Ishikawa (cell line): ENCODE results near the gene SNRPD1.

ENCODE experiments used
- CEBPB ChIP-seq: IDR thresholded peaks from 2 replicates; pipeline ENCODE4 v1.6.1; 2012
- CREB1 ChIP-seq: IDR thresholded peaks from 2 replicates; pipeline ENCODE4 v1.6.1; 2012; ENCODE audit warnings: low read depth
- EGR1 ChIP-seq: IDR thresholded peaks from 2 replicates; pipeline ENCODE4 v1.6.1; 2012
- EP300 ChIP-seq: IDR thresholded peaks from 2 replicates; pipeline ENCODE4 v1.6.1; 2012; ENCODE audit warnings: borderline replicate concordance
- FOXM1 ChIP-seq: IDR thresholded peaks from 2 replicates; pipeline ENCODE4 v1.6.1; 2012; ENCODE audit warnings: low read depth, borderline replicate concordance
- NFIC ChIP-seq: IDR thresholded peaks from 2 replicates; pipeline ENCODE4 v1.6.1; 2012
- RAD21 ChIP-seq: IDR thresholded peaks from 2 replicates; pipeline ENCODE4 v1.6.1; 2012; ENCODE audit warnings: low read depth
- TAF1 ChIP-seq: IDR thresholded peaks from 2 replicates; pipeline ENCODE4 v1.6.1; 2012; ENCODE audit warnings: low read depth, mild to moderate bottlenecking
- TCF12 ChIP-seq: IDR thresholded peaks from 2 replicates; pipeline ENCODE4 v1.6.1; 2012; ENCODE audit warnings: low read depth
- TEAD4 ChIP-seq: IDR thresholded peaks from 2 replicates; pipeline ENCODE4 v1.6.1; 2012
- YY1 ChIP-seq: IDR thresholded peaks from 2 replicates; pipeline ENCODE4 v1.6.1; 2012; ENCODE audit warnings: low read depth
- ZBTB7A ChIP-seq: IDR thresholded peaks from 2 replicates; pipeline ENCODE4 v1.6.1; 2012; ENCODE audit warnings: low read depth
- TF ChIP-seq, protein P1 (sequence below): IDR thresholded peaks from 2 replicates; pipeline ENCODE4 v1.6.1; 2012; ENCODE audit warnings: low read depth, mild to moderate bottlenecking
- TF ChIP-seq, protein P2 (sequence below): IDR thresholded peaks from 2 replicates; pipeline ENCODE4 v1.6.1; 2012
- TF ChIP-seq, protein P3 (sequence below): IDR thresholded peaks from 2 replicates; pipeline ENCODE4 v1.6.1; 2012

Gene SNRPD1

GRCh38 chr18:21593540-21594257, 18.4 kb upstream of the SNRPD1 start:
- no peak for TF ChIP-seq TEAD4
- TF ChIP-seq, protein P1, sequence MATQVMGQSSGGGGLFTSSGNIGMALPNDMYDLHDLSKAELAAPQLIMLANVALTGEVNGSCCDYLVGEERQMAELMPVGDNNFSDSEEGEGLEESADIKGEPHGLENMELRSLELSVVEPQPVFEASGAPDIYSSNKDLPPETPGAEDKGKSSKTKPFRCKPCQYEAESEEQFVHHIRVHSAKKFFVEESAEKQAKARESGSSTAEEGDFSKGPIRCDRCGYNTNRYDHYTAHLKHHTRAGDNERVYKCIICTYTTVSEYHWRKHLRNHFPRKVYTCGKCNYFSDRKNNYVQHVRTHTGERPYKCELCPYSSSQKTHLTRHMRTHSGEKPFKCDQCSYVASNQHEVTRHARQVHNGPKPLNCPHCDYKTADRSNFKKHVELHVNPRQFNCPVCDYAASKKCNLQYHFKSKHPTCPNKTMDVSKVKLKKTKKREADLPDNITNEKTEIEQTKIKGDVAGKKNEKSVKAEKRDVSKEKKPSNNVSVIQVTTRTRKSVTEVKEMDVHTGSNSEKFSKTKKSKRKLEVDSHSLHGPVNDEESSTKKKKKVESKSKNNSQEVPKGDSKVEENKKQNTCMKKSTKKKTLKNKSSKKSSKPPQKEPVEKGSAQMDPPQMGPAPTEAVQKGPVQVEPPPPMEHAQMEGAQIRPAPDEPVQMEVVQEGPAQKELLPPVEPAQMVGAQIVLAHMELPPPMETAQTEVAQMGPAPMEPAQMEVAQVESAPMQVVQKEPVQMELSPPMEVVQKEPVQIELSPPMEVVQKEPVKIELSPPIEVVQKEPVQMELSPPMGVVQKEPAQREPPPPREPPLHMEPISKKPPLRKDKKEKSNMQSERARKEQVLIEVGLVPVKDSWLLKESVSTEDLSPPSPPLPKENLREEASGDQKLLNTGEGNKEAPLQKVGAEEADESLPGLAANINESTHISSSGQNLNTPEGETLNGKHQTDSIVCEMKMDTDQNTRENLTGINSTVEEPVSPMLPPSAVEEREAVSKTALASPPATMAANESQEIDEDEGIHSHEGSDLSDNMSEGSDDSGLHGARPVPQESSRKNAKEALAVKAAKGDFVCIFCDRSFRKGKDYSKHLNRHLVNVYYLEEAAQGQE, result no peak

GRCh38 chr18:21597620-21598019, 14.5 kb upstream of the SNRPD1 start:
- TF ChIP-seq CEBPB (no peak), EGR1 (no peak), EP300 (no peak), NFIC (no peak), TAF1 (no peak), TCF12 (no peak), RAD21 (no peak), FOXM1 (no peak), CREB1 (no peak), ZBTB7A (no peak), YY1 (no peak), TEAD4 (no peak)
- TF ChIP-seq, protein P2, sequence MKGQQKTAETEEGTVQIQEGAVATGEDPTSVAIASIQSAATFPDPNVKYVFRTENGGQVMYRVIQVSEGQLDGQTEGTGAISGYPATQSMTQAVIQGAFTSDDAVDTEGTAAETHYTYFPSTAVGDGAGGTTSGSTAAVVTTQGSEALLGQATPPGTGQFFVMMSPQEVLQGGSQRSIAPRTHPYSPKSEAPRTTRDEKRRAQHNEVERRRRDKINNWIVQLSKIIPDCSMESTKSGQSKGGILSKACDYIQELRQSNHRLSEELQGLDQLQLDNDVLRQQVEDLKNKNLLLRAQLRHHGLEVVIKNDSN, result no peak
- TF ChIP-seq, protein P1, result no peak
- TF ChIP-seq, protein P3, sequence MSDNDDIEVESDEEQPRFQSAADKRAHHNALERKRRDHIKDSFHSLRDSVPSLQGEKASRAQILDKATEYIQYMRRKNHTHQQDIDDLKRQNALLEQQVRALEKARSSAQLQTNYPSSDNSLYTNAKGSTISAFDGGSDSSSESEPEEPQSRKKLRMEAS, result no peak

GRCh38 chr18:21598726-21599584, 13.2 kb upstream of the SNRPD1 start:
- TF ChIP-seq, protein P2, result no peak
- no peak for TF ChIP-seq CREB1
- TF ChIP-seq, protein P1, result no peak
- TF ChIP-seq TCF12, result no peak
- no peak for TF ChIP-seq TEAD4

DNA sequence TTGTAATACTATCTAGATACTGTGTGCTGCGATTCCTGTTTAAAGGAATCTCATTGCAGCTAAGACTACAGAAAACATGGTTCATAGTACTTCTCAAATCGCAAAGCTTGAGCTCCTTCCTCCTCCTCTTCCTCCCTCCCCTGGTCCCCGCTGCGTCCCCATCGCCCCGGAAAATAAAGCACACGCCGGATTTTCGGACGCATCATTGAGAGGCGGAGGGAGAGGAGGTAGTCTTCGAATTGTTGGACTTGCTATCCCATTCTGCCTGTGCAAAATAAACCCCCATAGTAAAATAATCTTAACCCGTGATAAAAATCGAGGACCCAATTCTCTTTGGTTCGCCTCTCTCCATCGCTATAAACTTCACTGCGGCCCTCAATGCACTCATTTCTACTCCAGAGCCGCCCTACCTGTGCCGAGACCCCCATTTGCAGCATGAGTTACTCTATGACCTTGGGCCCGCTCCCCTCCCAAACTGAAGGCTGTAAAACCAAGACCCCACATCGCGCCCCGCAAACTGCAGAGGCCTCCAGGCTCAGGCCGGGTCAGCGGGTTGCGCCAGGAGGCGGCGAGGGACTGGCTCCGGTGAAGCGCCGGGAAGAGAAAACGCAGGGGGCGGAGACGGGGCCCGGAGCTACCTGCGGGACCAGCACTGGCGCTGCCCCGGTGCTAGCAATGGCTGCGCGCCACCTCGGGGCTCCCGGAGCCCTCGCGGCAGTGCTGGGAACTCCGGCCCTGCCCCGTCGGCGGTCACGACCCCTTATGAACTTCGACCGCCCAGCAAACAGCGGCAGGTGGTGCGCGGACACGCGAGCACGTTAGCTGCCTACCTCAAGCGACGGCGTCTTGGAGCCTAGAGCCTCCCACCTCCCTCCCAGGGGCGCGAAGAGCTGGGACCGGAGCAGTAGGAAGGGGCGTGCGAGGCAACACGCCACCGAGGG, 12.3 kb upstream of the SNRPD1 start:
- TF ChIP-seq TEAD4 (no peak), TAF1 (no peak), EGR1 (no peak), YY1 (peak; percentile 76), CREB1 (no peak), TCF12 (peak; percentile 6; the same call in 1 of the 2 replicates), RAD21 (no peak), ZBTB7A (peak; percentile 61; the same call in 1 of the 2 replicates), FOXM1 (no peak), NFIC (0 out of 2 replicates have a peak, but pooled peaks have one; percentile 8), CEBPB (no peak), EP300 (no peak)
- TF ChIP-seq, protein P3, result peak; percentile 59
- TF ChIP-seq, protein P2, result 0 out of 2 replicates have a peak, but pooled peaks have one; percentile 3
- TF ChIP-seq, protein P1, result no peak
